HEK293 (cell line): ENCODE measurements around the gene PRKG2.

Source experiments
- CTCF ChIA-PET: fragments of 350-600 bp; formaldehyde crosslinking; extraction: SDS; loops from one replicate; lab custom pipeline; 2021; ENCODE audit warnings: antibody characterized with exemption; lab: Yijun Ruan, JAX
- POLR2A ChIA-PET: fragments of 300-600 bp; formaldehyde crosslinking; extraction: SDS; loops from one replicate; lab custom pipeline; 2020; ENCODE audit warnings: antibody characterized with exemption, inconsistent platforms; lab: Yijun Ruan, JAX
- H3K27ac ChIP-seq: fragments of 200-500 bp; sonication (Bioruptor generic); 2 replicates; pipeline ENCODE4 v1.5.1; 2014; ENCODE audit warnings: low read depth, low read length, control low read depth, inconsistent platforms; ENCODE audit errors: extremely low read depth
- H3K36me3 ChIP-seq, 2 experiments: fragments of 200-500 bp in 1 of 2; sonication (Bioruptor generic) in 1 of 2; 1 replicate in 1 of 2; 2 replicates in 1 of 2; pipeline ENCODE4 v1.5.1; 2014 to 2017; ENCODE audit warnings: inconsistent platforms in 2 of 2, low read length in 2 of 2; ENCODE audit not compliant: control insufficient read depth in 2 of 2, insufficient read depth in 1 of 2
- H3K4me1 ChIP-seq: fragments of 200-500 bp; sonication (Bioruptor generic); 2 replicates; pipeline ENCODE4 v1.5.1; 2014; ENCODE audit warnings: mild to moderate bottlenecking, low read length, inconsistent platforms; ENCODE audit not compliant: control insufficient read depth, insufficient read depth
- H3K4me3 ChIP-seq: 2 replicates; pipeline ENCODE4 v1.5.1; 2011; ENCODE audit warnings: low read depth, mild to moderate bottlenecking, control low read depth, low read length, moderate library complexity
- H3K9me3 ChIP-seq: fragments of 200-500 bp; sonication (Bioruptor generic); 2 replicates; pipeline ENCODE4 v1.5.1; 2014; ENCODE audit warnings: low read depth, low read length, inconsistent platforms; ENCODE audit not compliant: control insufficient read depth, insufficient read depth
- CTCF ChIP-seq: fragments of 450-650 bp; formaldehyde crosslinking; IDR thresholded peaks from 2 replicates; pipeline ENCODE4 v1.5.1; 2016; ENCODE audit warnings: missing biosample characterization, missing genetic modification characterization
- FEZF1 ChIP-seq: fragments of 450-650 bp; formaldehyde crosslinking; IDR thresholded peaks from 2 replicates; pipeline ENCODE4 v1.5.1; 2016; ENCODE audit warnings: missing biosample characterization, missing genetic modification characterization
- GLI4 ChIP-seq: fragments of 450-650 bp; formaldehyde crosslinking; IDR thresholded peaks from 2 replicates; pipeline ENCODE4 v1.5.1; 2016; ENCODE audit warnings: missing biosample characterization, missing genetic modification characterization
- HOXA7 ChIP-seq: sonication (generic); formaldehyde crosslinking; IDR thresholded peaks from 2 replicates; pipeline ENCODE4 v1.8.1; 2022; ENCODE audit warnings: missing genetic modification reagents, borderline replicate concordance
- HOXC10 ChIP-seq: sonication (generic); formaldehyde crosslinking; IDR thresholded peaks from 2 replicates; pipeline ENCODE4 v1.8.1; 2023; ENCODE audit warnings: mild to moderate bottlenecking, missing genetic modification reagents
- KLF1 ChIP-seq: fragments of 450-650 bp; formaldehyde crosslinking; IDR thresholded peaks from 2 replicates; pipeline ENCODE4 v1.5.1; 2016; ENCODE audit warnings: missing biosample characterization, missing genetic modification characterization
- OSR2 ChIP-seq: fragments of 450-650 bp; formaldehyde crosslinking; IDR thresholded peaks from 2 replicates; pipeline ENCODE4 v1.5.1; 2016; ENCODE audit warnings: missing biosample characterization, missing genetic modification characterization
- SALL2 ChIP-seq: fragments of 450-650 bp; formaldehyde crosslinking; IDR thresholded peaks from 2 replicates; pipeline ENCODE4 v1.5.0; 2017; ENCODE audit warnings: missing biosample characterization, mild to moderate bottlenecking, missing genetic modification characterization, borderline replicate concordance
- ZFP37 ChIP-seq: fragments of 450-650 bp; formaldehyde crosslinking; IDR thresholded peaks from 2 replicates; pipeline ENCODE4 v1.5.1; 2016; ENCODE audit warnings: missing biosample characterization, missing genetic modification characterization
- ZNF114 ChIP-seq: fragments of 450-650 bp; formaldehyde crosslinking; IDR thresholded peaks from 2 replicates; pipeline ENCODE4 v1.5.0; 2017; ENCODE audit warnings: missing biosample characterization, missing genetic modification characterization
- ZNF155 ChIP-seq: fragments of 450-650 bp; formaldehyde crosslinking; IDR thresholded peaks from 2 replicates; pipeline ENCODE4 v1.5.1; 2016; ENCODE audit warnings: missing biosample characterization, missing genetic modification characterization
- ZNF16 ChIP-seq: fragments of 450-650 bp; formaldehyde crosslinking; IDR thresholded peaks from 2 replicates; pipeline ENCODE4 v1.5.1; 2016; ENCODE audit warnings: low read depth, missing biosample characterization, missing genetic modification characterization
- ZNF184 ChIP-seq: fragments of 450-650 bp; IDR thresholded peaks from 2 replicates; pipeline ENCODE4 v1.5.1; 2018; ENCODE audit warnings: missing biosample characterization, mild to moderate bottlenecking, missing genetic modification characterization
- ZNF248 ChIP-seq: fragments of 450-650 bp; formaldehyde crosslinking; IDR thresholded peaks from 2 replicates; pipeline ENCODE4 v1.5.1; 2017; ENCODE audit warnings: missing biosample characterization, missing genetic modification characterization
- ZNF335 ChIP-seq: fragments of 450-650 bp; formaldehyde crosslinking; conservative IDR thresholded peaks from 2 replicates; pipeline ENCODE4 v1.5.1; 2016; ENCODE audit warnings: missing biosample characterization, missing genetic modification characterization
- ZNF341 ChIP-seq: fragments of 450-650 bp; formaldehyde crosslinking; IDR thresholded peaks from 2 replicates; pipeline ENCODE4; 2016; ENCODE audit warnings: low read depth, missing biosample characterization, missing genetic modification characterization
- ZNF37A ChIP-seq: fragments of 450-650 bp; IDR thresholded peaks from 2 replicates; pipeline ENCODE4 v1.5.1; 2018; ENCODE audit warnings: missing biosample characterization, missing genetic modification characterization
- ZNF510 ChIP-seq: fragments of 450-650 bp; formaldehyde crosslinking; IDR thresholded peaks from 2 replicates; pipeline ENCODE4 v1.5.1; 2018; ENCODE audit warnings: mild to moderate bottlenecking, missing genetic modification characterization, missing biosample characterization; ENCODE audit not compliant: insufficient replicate concordance
- ZNF558 ChIP-seq: fragments of 450-650 bp; formaldehyde crosslinking; IDR thresholded peaks from 2 replicates; pipeline ENCODE4 v1.5.1; 2016; ENCODE audit warnings: missing biosample characterization, missing genetic modification characterization
- ZNF561 ChIP-seq: fragments of 450-650 bp; IDR thresholded peaks from 2 replicates; pipeline ENCODE4 v1.5.1; 2018; ENCODE audit warnings: missing biosample characterization, missing genetic modification characterization, borderline replicate concordance
- ZNF571 ChIP-seq: fragments of 450-650 bp; formaldehyde crosslinking; IDR thresholded peaks from 2 replicates; pipeline ENCODE4 v1.5.0; 2017; ENCODE audit warnings: missing biosample characterization, missing genetic modification characterization
- ZNF660 ChIP-seq: fragments of 450-650 bp; IDR thresholded peaks from 2 replicates; pipeline ENCODE4 v1.5.1; 2018; ENCODE audit warnings: missing biosample characterization, mild to moderate bottlenecking, missing genetic modification characterization
- ZNF76 ChIP-seq: fragments of 450-650 bp; formaldehyde crosslinking; IDR thresholded peaks from 2 replicates; pipeline ENCODE4; 2016; ENCODE audit warnings: low read depth, missing biosample characterization, missing genetic modification characterization, borderline replicate concordance
- ZNF791 ChIP-seq: fragments of 450-650 bp; formaldehyde crosslinking; IDR thresholded peaks from 2 replicates; pipeline ENCODE4 v1.5.1; 2016; ENCODE audit warnings: missing biosample characterization, missing genetic modification characterization
- ZNF837 ChIP-seq: fragments of 450-650 bp; formaldehyde crosslinking; IDR thresholded peaks from 2 replicates; pipeline ENCODE4 v1.5.1; 2016; ENCODE audit warnings: missing biosample characterization, missing genetic modification characterization
- TF ChIP-seq, protein P1 (sequence below): fragments of 450-650 bp; formaldehyde crosslinking; IDR thresholded peaks from 2 replicates; pipeline ENCODE4 v1.5.1; 2016; ENCODE audit warnings: missing biosample characterization, missing genetic modification characterization
- TF ChIP-seq, protein P2 (sequence below): fragments of 450-650 bp; IDR thresholded peaks from 2 replicates; pipeline ENCODE4 v1.5.1; 2018; ENCODE audit warnings: missing biosample characterization, mild to moderate bottlenecking, missing genetic modification characterization
- TF ChIP-seq, protein P3 (sequence below): fragments of 450-650 bp; formaldehyde crosslinking; IDR thresholded peaks from 2 replicates; pipeline ENCODE4 v1.5.1; 2016; ENCODE audit warnings: missing biosample characterization, missing genetic modification characterization, borderline replicate concordance

Gene PRKG2

GRCh38 chr4:81049330-81049729, 165.7 kb downstream of the PRKG2 start:
- POLR2A ChIA-PET, result no interaction called here
- Histone ChIP-seq H3K4me1 (no peaks in the 10 kb centered on the region), H3K27ac (no peak overlapping the region), H3K4me3 (no peak overlapping the region), H3K36me3 (no peaks in the 10 kb centered on the region), H3K9me3 (no peaks in the 10 kb centered on the region)
- CTCF ChIA-PET, result interaction anchor here (1.0 to 2.9 kb wide), 2 partner anchors 10 to 687 kb away, joined by 3 to 13 read pairs; no protein-coding TSS in a partner anchor
- TF ChIP-seq ZFP37 (tag by site-specific recombination) (no peak), ZNF558 (tag by site-specific recombination) (no peak), ZNF335 (tag by site-specific recombination) (no peak), FEZF1 (tag by site-specific recombination) (no peak), ZNF16 (no peak), ZNF248 (tag by site-specific recombination) (no peak), ZNF184 (tag by site-specific recombination) (no peak), ZNF660 (tag by site-specific recombination) (no peak), ZNF571 (tag by site-specific recombination) (no peak), GLI4 (no peak), HOXA7 (CRISPR knock-in tag) (no peak), KLF1 (tag by site-specific recombination) (no peak), ZNF76 (tag by site-specific recombination) (no peak), SALL2 (tag by site-specific recombination) (no peak), ZNF837 (tag by site-specific recombination) (no peak)
- TF ChIP-seq, protein P1, sequence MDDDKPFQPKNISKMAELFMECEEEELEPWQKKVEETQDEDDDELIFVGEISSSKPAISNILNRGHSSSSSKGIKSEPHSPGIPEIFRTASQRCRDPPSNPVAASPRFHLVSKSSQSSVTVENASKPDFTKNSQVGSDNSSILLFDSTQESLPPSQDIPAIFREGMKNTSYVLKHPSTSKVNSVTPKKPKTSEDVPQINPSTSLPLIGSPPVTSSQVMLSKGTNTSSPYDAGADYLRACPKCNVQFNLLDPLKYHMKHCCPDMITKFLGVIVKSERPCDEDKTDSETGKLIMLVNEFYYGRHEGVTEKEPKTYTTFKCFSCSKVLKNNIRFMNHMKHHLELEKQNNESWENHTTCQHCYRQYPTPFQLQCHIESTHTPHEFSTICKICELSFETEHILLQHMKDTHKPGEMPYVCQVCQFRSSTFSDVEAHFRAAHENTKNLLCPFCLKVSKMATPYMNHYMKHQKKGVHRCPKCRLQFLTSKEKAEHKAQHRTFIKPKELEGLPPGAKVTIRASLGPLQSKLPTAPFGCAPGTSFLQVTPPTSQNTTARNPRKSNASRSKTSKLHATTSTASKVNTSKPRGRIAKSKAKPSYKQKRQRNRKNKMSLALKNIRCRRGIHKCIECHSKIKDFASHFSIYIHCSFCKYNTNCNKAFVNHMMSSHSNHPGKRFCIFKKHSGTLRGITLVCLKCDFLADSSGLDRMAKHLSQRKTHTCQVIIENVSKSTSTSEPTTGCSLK, result no peak
- TF ChIP-seq, protein P2, sequence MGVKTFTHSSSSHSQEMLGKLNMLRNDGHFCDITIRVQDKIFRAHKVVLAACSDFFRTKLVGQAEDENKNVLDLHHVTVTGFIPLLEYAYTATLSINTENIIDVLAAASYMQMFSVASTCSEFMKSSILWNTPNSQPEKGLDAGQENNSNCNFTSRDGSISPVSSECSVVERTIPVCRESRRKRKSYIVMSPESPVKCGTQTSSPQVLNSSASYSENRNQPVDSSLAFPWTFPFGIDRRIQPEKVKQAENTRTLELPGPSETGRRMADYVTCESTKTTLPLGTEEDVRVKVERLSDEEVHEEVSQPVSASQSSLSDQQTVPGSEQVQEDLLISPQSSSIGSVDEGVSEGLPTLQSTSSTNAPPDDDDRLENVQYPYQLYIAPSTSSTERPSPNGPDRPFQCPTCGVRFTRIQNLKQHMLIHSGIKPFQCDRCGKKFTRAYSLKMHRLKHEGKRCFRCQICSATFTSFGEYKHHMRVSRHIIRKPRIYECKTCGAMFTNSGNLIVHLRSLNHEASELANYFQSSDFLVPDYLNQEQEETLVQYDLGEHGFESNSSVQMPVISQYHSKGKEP (tag by site-specific recombination), result no peak

DNA sequence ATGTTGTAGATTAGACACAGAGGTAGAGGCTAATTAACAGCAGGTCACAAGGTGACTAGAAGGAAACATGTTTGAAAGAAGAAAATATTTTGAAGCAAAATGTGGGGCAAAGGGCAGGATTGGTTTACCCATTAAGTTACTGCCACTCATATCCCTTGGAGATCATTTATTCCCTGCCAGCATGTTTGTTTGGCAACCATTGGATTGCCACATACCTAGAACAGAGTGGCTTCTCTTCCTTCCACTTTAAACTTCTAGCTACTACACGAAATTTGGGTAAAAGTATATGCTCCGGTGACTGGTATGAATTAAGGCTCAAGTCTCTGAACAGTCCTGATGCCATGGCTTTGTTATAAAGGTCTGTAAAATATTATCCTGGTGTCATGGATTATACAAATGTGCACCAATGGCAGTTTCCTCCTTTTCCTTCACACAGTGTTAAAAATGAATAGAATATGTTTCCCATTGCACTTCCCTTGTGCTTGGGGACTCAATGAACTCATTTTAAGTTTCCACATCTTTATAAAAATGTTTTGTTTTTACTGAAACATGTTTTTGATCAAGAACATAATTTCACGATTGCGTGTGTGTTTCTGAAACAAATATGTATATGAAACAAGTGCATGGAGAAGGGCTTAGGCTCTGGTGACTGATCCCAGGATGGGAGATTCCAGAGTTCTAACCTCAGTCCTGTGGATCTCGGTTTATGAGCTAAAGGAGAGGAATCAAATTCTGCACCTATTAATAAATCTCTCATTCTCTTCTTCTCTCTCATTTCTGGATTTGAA, 172.2 kb downstream of the PRKG2 start:
- POLR2A ChIA-PET, result no interaction called here
- TF ChIP-seq ZNF791 (tag by site-specific recombination) (no peak), ZNF155 (tag by site-specific recombination) (no peak), HOXC10 (CRISPR knock-in tag) (no peak), ZNF510 (no peak), OSR2 (tag by site-specific recombination) (no peak), ZNF341 (tag by site-specific recombination) (no peak), ZNF561 (tag by site-specific recombination) (no peak), ZNF37A (tag by site-specific recombination) (no peak), ZNF114 (no peak), CTCF (tag by site-specific recombination) (no peak)
- TF ChIP-seq, protein P3, sequence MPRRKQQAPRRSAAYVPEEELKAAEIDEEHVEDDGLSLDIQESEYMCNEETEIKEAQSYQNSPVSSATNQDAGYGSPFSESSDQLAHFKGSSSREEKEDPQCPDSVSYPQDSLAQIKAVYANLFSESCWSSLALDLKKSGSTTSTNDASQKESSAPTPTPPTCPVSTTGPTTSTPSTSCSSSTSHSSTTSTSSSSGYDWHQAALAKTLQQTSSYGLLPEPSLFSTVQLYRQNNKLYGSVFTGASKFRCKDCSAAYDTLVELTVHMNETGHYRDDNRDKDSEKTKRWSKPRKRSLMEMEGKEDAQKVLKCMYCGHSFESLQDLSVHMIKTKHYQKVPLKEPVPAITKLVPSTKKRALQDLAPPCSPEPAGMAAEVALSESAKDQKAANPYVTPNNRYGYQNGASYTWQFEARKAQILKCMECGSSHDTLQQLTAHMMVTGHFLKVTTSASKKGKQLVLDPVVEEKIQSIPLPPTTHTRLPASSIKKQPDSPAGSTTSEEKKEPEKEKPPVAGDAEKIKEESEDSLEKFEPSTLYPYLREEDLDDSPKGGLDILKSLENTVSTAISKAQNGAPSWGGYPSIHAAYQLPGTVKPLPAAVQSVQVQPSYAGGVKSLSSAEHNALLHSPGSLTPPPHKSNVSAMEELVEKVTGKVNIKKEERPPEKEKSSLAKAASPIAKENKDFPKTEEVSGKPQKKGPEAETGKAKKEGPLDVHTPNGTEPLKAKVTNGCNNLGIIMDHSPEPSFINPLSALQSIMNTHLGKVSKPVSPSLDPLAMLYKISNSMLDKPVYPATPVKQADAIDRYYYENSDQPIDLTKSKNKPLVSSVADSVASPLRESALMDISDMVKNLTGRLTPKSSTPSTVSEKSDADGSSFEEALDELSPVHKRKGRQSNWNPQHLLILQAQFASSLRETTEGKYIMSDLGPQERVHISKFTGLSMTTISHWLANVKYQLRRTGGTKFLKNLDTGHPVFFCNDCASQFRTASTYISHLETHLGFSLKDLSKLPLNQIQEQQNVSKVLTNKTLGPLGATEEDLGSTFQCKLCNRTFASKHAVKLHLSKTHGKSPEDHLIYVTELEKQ (tag by site-specific recombination), result no peak

More for the DNA sequence above, 172.2 kb downstream of the PRKG2 start:
- Histone ChIP-seq H3K4me1 (no peaks in the 10 kb centered on the region; the same call in 1 of the 2 replicates), H3K4me3 (no peak overlapping the region), H3K27ac (no peak overlapping the region), H3K9me3 (no peaks in the 10 kb centered on the region), H3K36me3 (no peaks in the 10 kb centered on the region)
- CTCF ChIA-PET, result interaction anchor here (0.6 to 3.8 kb wide), 4 partner anchors 9 to 680 kb away, joined by 3 to 12 read pairs (median 6); no protein-coding TSS in a partner anchor
